ENCODE data around the gene ATP2B2.

Gene ATP2B2

GRCh38 chr3:10497439-10497838 lies 7.9 kb downstream of the ATP2B2 start:
- Histone ChIP-seq H4K20me1 (ENCODE audit: insufficient read depth, low read length, poor library complexity, severe bottlenecking) (no peaks in the 10 kb centered on the region), H3K9me3 (ENCODE audit: insufficient read depth, low read depth, low read length) (no peaks in the 10 kb centered on the region), H3F3A (ENCODE audit: low read depth) (no peaks in the 10 kb centered on the region), H3K27me3 (ENCODE audit: insufficient read depth, low read length, poor library complexity, severe bottlenecking) (no peaks in the 10 kb centered on the region), H3K4me2 (ENCODE audit: low read depth, low read length, poor library complexity, severe bottlenecking) (no peak overlapping the region), H3K36me3 (ENCODE audit: insufficient read depth, low read length) (no peaks in the 10 kb centered on the region), H3K9me2 (replicated peaks; ENCODE audit: low read depth, low read length) (no peaks in the 10 kb centered on the region), H3K4me3 (ENCODE audit: low read length, poor library complexity, severe bottlenecking) (no peak overlapping the region), H3K4me1 (ENCODE audit: insufficient read depth, low read length, poor library complexity, severe bottlenecking) (no peaks in the 10 kb centered on the region), H3K79me2 (ENCODE audit: insufficient read depth, low read length) (no peaks in the 10 kb centered on the region), H3K9ac (ENCODE audit: low read depth, low read length, poor library complexity, severe bottlenecking) (no peak overlapping the region), H2AFZ (ENCODE audit: low read length) (no peak overlapping the region)
- no peak for TF ChIP-seq EZH2phosphoT487 (IDR thresholded peaks at IDR 0.05; ENCODE audit: borderline replicate concordance)
- no peak for TF ChIP-seq CTCF (conservative IDR thresholded peaks at IDR 0.05; ENCODE audit: low read length)

DNA sequence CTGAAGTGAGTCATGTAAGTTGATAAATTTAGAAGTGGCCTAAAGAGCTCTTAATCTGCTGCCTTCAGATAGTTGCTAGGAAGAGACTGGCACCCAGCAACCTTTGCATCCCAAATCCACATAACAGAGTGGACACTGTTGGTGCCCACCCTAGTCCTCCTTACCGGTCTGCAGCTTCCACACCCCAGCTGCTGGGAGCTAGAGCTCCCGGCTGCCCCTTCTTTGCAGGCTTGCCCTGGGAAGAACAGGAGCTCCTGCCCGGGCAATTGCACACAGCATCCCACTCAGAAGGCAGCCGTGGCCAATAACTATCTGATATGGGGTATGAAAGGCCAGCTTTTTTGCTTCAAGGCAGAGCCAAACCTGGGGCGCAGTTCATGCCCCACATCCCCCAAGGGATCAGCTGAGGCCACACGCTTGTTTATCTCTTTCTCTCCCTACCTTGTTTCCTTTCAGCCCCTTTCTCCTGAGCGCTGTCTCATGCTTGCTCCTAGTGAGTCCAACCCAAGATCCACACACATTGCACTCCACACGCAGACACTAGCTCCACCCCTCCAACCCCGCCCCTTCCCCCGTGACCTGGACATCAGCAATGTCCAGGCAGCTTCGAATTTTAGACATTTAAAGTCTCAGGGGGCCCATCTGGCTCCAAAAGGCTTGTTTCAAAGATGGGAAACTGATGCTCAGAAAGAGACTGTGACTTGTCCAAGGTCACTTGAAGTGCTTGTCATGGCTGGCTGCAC lies 9.1 kb downstream of the ATP2B2 start:
- Histone ChIP-seq H3K27me3 (ENCODE audit: insufficient read depth, low read length, poor library complexity, severe bottlenecking) (no peaks in the 10 kb centered on the region), H3K36me3 (ENCODE audit: insufficient read depth, low read length) (no peaks in the 10 kb centered on the region), H3K9me3 (ENCODE audit: insufficient read depth, low read depth, low read length) (no peaks in the 10 kb centered on the region), H3K9me2 (replicated peaks; ENCODE audit: low read depth, low read length) (no peaks in the 10 kb centered on the region), H4K20me1 (ENCODE audit: insufficient read depth, low read length, poor library complexity, severe bottlenecking) (no peaks in the 10 kb centered on the region), H3F3A (ENCODE audit: low read depth) (no peaks in the 10 kb centered on the region), H3K4me3 (ENCODE audit: low read length, poor library complexity, severe bottlenecking) (no peak overlapping the region), H2AFZ (ENCODE audit: low read length) (no peak overlapping the region), H3K79me2 (ENCODE audit: insufficient read depth, low read length) (no peaks in the 10 kb centered on the region), H3K4me1 (ENCODE audit: insufficient read depth, low read length, poor library complexity, severe bottlenecking) (no peaks in the 10 kb centered on the region), H3K9ac (ENCODE audit: low read depth, low read length, poor library complexity, severe bottlenecking) (no peak overlapping the region), H3K4me2 (ENCODE audit: low read depth, low read length, poor library complexity, severe bottlenecking) (no peak overlapping the region)
- TF ChIP-seq EZH2phosphoT487 (IDR thresholded peaks at IDR 0.05; ENCODE audit: borderline replicate concordance) (no peak), CTCF (conservative IDR thresholded peaks at IDR 0.05; ENCODE audit: low read length) (no peak)

- Histone ChIP-seq H3K9me3 (ENCODE audit: insufficient read depth, low read depth, low read length) (no peaks in the 10 kb centered on the region), H2AFZ (ENCODE audit: low read length) (no peak overlapping the region), H4K20me1 (ENCODE audit: insufficient read depth, low read length, poor library complexity, severe bottlenecking) (no peaks in the 10 kb centered on the region), H3K79me2 (ENCODE audit: insufficient read depth, low read length) (no peaks in the 10 kb centered on the region), H3K27me3 (ENCODE audit: insufficient read depth, low read length, poor library complexity, severe bottlenecking) (no peaks in the 10 kb centered on the region), H3K36me3 (ENCODE audit: insufficient read depth, low read length) (no peaks in the 10 kb centered on the region), H3K9me2 (replicated peaks; ENCODE audit: low read depth, low read length) (no peaks in the 10 kb centered on the region), H3K4me3 (ENCODE audit: low read length, poor library complexity, severe bottlenecking) (no peak overlapping the region), H3K4me1 (ENCODE audit: insufficient read depth, low read length, poor library complexity, severe bottlenecking) (no peaks in the 10 kb centered on the region), H3K9ac (ENCODE audit: low read depth, low read length, poor library complexity, severe bottlenecking) (no peak overlapping the region), H3K4me2 (ENCODE audit: low read depth, low read length, poor library complexity, severe bottlenecking) (no peak overlapping the region), H3F3A (ENCODE audit: low read depth) (no peaks in the 10 kb centered on the region)
- TF ChIP-seq CTCF (conservative IDR thresholded peaks at IDR 0.05; ENCODE audit: low read length) (no peak), EZH2phosphoT487 (IDR thresholded peaks at IDR 0.05; ENCODE audit: borderline replicate concordance) (no peak)
Observed at GRCh38 chr3:10495614-10496013, 9.8 kb downstream of the ATP2B2 start.

Data from Loucy (cell line).